Endothelial cell of umbilical vein (primary cell): ENCODE measurements around the gene ANKZF1. TPM values are rescaled to one million over a fixed set of nuclear protein-coding genes. Genes with fewer than 3 reads are reported as not detected.
A peak's percentile ranks its signal among the peaks of the same experiment; 100 is the strongest.

ENCODE experiments used
- BruUV-seq: library from RNA; stranded (reverse); fragments of 400-500 nt; replicated peaks from 2 replicates; lab custom pipeline; 2021; lab: Mats Ljungman, UMichigan
- CTCF ChIA-PET: fragments of 300-600, 350-600 bp; sonication (Branson Sonifier 250); formaldehyde crosslinking; loops from one replicate; lab custom pipeline; 2021; ENCODE audit warnings: antibody characterized with exemption, inconsistent platforms; lab: Charles Lee
- POLR2A ChIA-PET: fragments of 300-600, 350-600 bp; sonication (Branson Sonifier 250); formaldehyde crosslinking; loops from one replicate; lab custom pipeline; 2021; ENCODE audit warnings: antibody characterized with exemption, inconsistent platforms; lab: Charles Lee
- DNase-seq: peaks from one replicate; pipeline ENCODE4 v3.0.0-alpha.2; 2011; ENCODE audit warnings: low read depth, low spot score
- FAIRE-seq: peaks from 2 replicates; lab custom pipeline; 2011; peaks lifted over from hg19 to GRCh38; lab: Jason Lieb, UNC
- H2AFZ ChIP-seq: 2 replicates; pipeline ENCODE4 v1.6.0; 2012; ENCODE audit warnings: low read depth, low read length, control low read depth, inconsistent platforms
- H3K27ac ChIP-seq: 2 replicates; pipeline ENCODE4 v1.5.1; 2011; ENCODE audit warnings: low read depth, mild to moderate bottlenecking, control low read depth, low read length, moderate library complexity; ENCODE audit not compliant: insufficient read depth
- H3K27me3 ChIP-seq, 2 experiments: 2 replicates each; pipeline versions ENCODE4 v1.6.0 to v1.6.1; 2011; ENCODE audit warnings: low read length in 2 of 2, mixed read lengths in 1 of 2; ENCODE audit not compliant: control insufficient read depth in 2 of 2, insufficient read depth in 2 of 2
- H3K36me3 ChIP-seq, 2 experiments: 2 replicates in 1 of 2; 3 replicates in 1 of 2; pipeline ENCODE4 v1.5.1; 2011; ENCODE audit warnings: low read length in 2 of 2, mild to moderate bottlenecking in 1 of 2, moderate library complexity in 1 of 2; ENCODE audit not compliant: control insufficient read depth in 2 of 2, insufficient read depth in 2 of 2; ENCODE audit errors: extremely low read depth in 1 of 2
- H3K4me1 ChIP-seq: 3 replicates; pipeline ENCODE4 v1.5.1; 2011; ENCODE audit warnings: mild to moderate bottlenecking, low read length; ENCODE audit not compliant: control insufficient read depth, insufficient read depth; ENCODE audit errors: extremely low read depth
- H3K4me2 ChIP-seq: 2 replicates; pipeline ENCODE4 v1.6.1; 2011; ENCODE audit warnings: low read length, control low read depth, mixed read lengths; ENCODE audit not compliant: insufficient read depth
- H3K4me3 ChIP-seq, 3 experiments: fragments of 200-600 bp in 1 of 3; sonication (generic), shearing (Covaris generic) in 1 of 3; replicated peaks in 1 of 3; 2 replicates each; pipeline ENCODE4 v1.5.1; 2011 to 2016; ENCODE audit warnings: control low read depth in 3 of 3, low read length in 3 of 3, mild to moderate bottlenecking in 2 of 3, inconsistent platforms in 1 of 3, low read depth in 1 of 3, moderate library complexity in 1 of 3; ENCODE audit not compliant: insufficient read depth in 1 of 3
- H3K79me2 ChIP-seq: 2 replicates; pipeline ENCODE4 v1.6.0; 2012; ENCODE audit warnings: low read length, inconsistent platforms; ENCODE audit not compliant: control insufficient read depth, insufficient read depth
- H3K9ac ChIP-seq: replicated peaks from 2 replicates; pipeline ENCODE3; 2011; ENCODE audit warnings: low read length, control low read depth; ENCODE audit not compliant: insufficient read depth; ENCODE audit errors: extremely low read depth
- H3K9me1 ChIP-seq: replicated peaks from 3 replicates; pipeline ENCODE4 v1.6.0; 2011; ENCODE audit warnings: mild to moderate bottlenecking, low read length; ENCODE audit not compliant: control insufficient read depth, insufficient read depth; ENCODE audit errors: extremely low read depth
- H3K9me3 ChIP-seq: replicated peaks from 2 replicates; pipeline ENCODE4 v1.5.1; 2012; ENCODE audit warnings: low read length, inconsistent platforms; ENCODE audit not compliant: control insufficient read depth, insufficient read depth
- H4K20me1 ChIP-seq: replicated peaks from 2 replicates; pipeline ENCODE3; 2011; ENCODE audit warnings: mild to moderate bottlenecking, low read length; ENCODE audit not compliant: control insufficient read depth, insufficient read depth; ENCODE audit errors: extremely low read depth
- CTCF ChIP-seq, 2 donors: IDR thresholded peaks; 1 replicate in 1 of 2; 2 replicates in 1 of 2; pipeline ENCODE4 v1.5.1; 2011; ENCODE audit warnings: low read length in 2 of 2, mild to moderate bottlenecking in 2 of 2, moderate library complexity in 2 of 2, control low read depth in 1 of 2, inconsistent platforms in 1 of 2, low read depth in 1 of 2; ENCODE audit not compliant: insufficient read depth in 1 of 2; ENCODE audit errors: extremely low read depth in 1 of 2
- EZH2 ChIP-seq: IDR thresholded peaks from 2 replicates; pipeline ENCODE4 v1.6.1; 2012; ENCODE audit warnings: borderline replicate concordance, low read depth, mild to moderate bottlenecking, moderate library complexity, low read length, inconsistent platforms; ENCODE audit not compliant: severe bottlenecking
- FOS ChIP-seq: IDR thresholded peaks from 2 replicates; pipeline ENCODE4 v1.6.1; 2011; ENCODE audit warnings: mild to moderate bottlenecking, low read length, moderate library complexity, borderline replicate concordance; ENCODE audit not compliant: insufficient read depth
- GATA2 ChIP-seq: IDR thresholded peaks from 2 replicates; pipeline ENCODE4 v1.7.0; 2011; ENCODE audit warnings: low read depth, mild to moderate bottlenecking, moderate library complexity, mixed read lengths, low read length; ENCODE audit not compliant: insufficient read length, insufficient read depth
- JUN ChIP-seq: IDR thresholded peaks from 2 replicates; pipeline ENCODE4 v1.6.1; 2011; ENCODE audit warnings: borderline replicate concordance, low read depth; ENCODE audit not compliant: insufficient read length, insufficient read depth
- MYC ChIP-seq: IDR thresholded peaks from one replicate; pipeline ENCODE4 v1.6.1; 2011; ENCODE audit warnings: mild to moderate bottlenecking, low read depth, low read length
- POLR2A ChIP-seq: IDR thresholded peaks from 2 replicates; pipeline ENCODE4 v1.6.1; 2012; ENCODE audit warnings: low read depth, mild to moderate bottlenecking, control low read depth, low read length
- POLR2AphosphoS5 ChIP-seq: IDR thresholded peaks from 2 replicates; pipeline ENCODE4 v1.6.1; 2012; ENCODE audit warnings: low read depth, mild to moderate bottlenecking, control low read depth, low read length, moderate library complexity; ENCODE audit not compliant: insufficient read depth
- dilution Hi-C: fragments of 300-500 bp; cut with MboI; formaldehyde crosslinking; loops from one replicate; pipeline ENCODE4 v1.15.0; 2019; ENCODE audit warnings: low sequenced_read_pairs; ENCODE audit not compliant: extremely low pct_ligation_motif_present
- intact Hi-C: fragments of 100-400 bp; cut with micrococcal nuclease; formaldehyde crosslinking; loops from one replicate; pipeline ENCODE4 v1.10.0; 2022
- polyA plus RNA-seq, 4 experiments: library from polyadenylated mRNA; depleted of rRNA in 3 of 4; stranded (reverse) in 3 of 4; unstranded in 1 of 4; fragments of >200 nt; gene quantifications; 2 replicates each; pipeline versions ENCODE4 v1.2.1 to v1.2.3, GENCODE V29; 2011 to 2012; ENCODE audit warnings: missing spikeins in 1 of 4
- total RNA-seq: library from RNA; stranded (reverse); gene quantifications from 2 replicates; pipeline ENCODE4 v1.2.3, GENCODE V29; 2021
- TF ChIP-seq, protein P1 (sequence below): IDR thresholded peaks from 2 replicates; pipeline ENCODE4 v1.6.1; 2011; ENCODE audit not compliant: insufficient read depth, insufficient read length

The ANKZF1 gene
- total and polyA plus RNA-seq, 2 donors (not counting 3 experiments of a cell fraction or from before 2014, with no cell fraction given) = 26.5 to 36.2 TPM

DNA sequence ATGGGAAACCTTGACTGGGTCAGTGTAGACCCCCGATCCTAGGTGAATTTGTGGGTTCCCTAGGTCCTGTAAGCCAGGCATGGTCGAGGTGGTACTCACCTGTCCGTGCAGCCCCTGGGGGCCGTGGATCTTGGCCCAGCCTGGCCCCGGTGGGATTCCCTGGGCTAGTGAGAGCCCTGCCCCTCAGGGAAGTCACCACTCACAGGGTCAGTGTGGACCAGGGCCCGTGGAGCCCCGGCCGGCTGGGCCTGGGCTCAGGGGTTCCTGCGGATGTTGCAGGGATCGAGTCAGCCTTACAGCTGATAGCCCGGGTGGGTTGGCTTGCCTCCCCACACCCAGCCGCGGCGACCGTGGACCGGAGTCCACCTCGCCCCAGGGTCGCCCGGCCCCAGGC lies 698 bp upstream of the ANKZF1 start:
- Histone ChIP-seq H4K20me1 (no peaks in the 10 kb centered on the region), H3K36me3 (peaks cover 3 to 28% of the 10 kb centered on the region in 2 experiments), H2AFZ (peak overlapping the region; percentile 78), H3K9ac (peak overlapping the region; percentile 93), H3K9me1 (no peaks in the 10 kb centered on the region), H3K4me1 (peaks cover 15% of the 10 kb centered on the region), H3K27ac (peak overlapping the region; percentile 76), H3K4me3 (peak overlapping the region; percentile 70 to 76 (median 70)), H3K27me3 (no peaks in the 10 kb centered on the region), H3K79me2 (peaks cover 20% of the 10 kb centered on the region), H3K4me2 (peak overlapping the region; percentile 99), H3K9me3 (no peaks in the 10 kb centered on the region)
- TF ChIP-seq FOS (no peak), MYC (no peak), POLR2AphosphoS5 (no peak), JUN (no peak), EZH2 (no peak), CTCF (IDR thresholded peaks at IDR 0.05; ENCODE audit: extremely low read depth in 1 of 2, insufficient read depth in 1 of 2, low read depth in 1 of 2, low read length in 2 of 2) (no peak), POLR2A (no peak), GATA2 (no peak)
- TF ChIP-seq, protein P1, sequence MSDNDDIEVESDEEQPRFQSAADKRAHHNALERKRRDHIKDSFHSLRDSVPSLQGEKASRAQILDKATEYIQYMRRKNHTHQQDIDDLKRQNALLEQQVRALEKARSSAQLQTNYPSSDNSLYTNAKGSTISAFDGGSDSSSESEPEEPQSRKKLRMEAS = no peak
- DNase-seq (no peak), FAIRE-seq (peak; percentile 38)
- intact Hi-C loops = loop anchor here (1.0 kb wide), 8 partner anchors 11 to 69 kb away; partner anchors contain the start of genes ABCB6, GLB1L, NHEJ1 and STK16
- POLR2A ChIA-PET = interaction anchor here (0.9 to 1.9 kb wide), 5 partner anchors 10 to 53 kb away, joined by 4 to 7 read pairs (median 5); partner anchors contain the start of genes CNPPD1, GLB1L and STK16
- CTCF ChIA-PET = interaction anchor here (1.1 to 1.9 kb wide), 6 partner anchors 11 to 59 kb away, joined by 3 to 16 read pairs (median 5); partner anchors contain the start of genes ABCB6, DNAJB2, SLC23A3 and ZFAND2B
- TSS peak; percentile 13 for BruUV-seq
- dilution Hi-C loops = no loop called here
